ENCODE results near the gene SPATS2.
"Not testable (repeated sequence)": the region's sequence is repeated elsewhere in the genome, so short reads cannot be mapped to it uniquely, and the experiment has no call there.

Gene SPATS2

GRCh38 chr12:49377386-49377785, 10.1 kb downstream of the SPATS2 start:
- H3K4me3 ChIP-seq (replicated peaks; ENCODE audit: low read depth, low read length): no peak overlapping the region
- TF ChIP-seq CTCF (IDR thresholded peaks at IDR 0.05; ENCODE audit: low read depth, low read length, missing control alignments): no peak
- DNase-seq (ENCODE audit: extremely low read depth, low read depth): no peak

- DNase-seq (ENCODE audit: extremely low read depth, low read depth); H3K4me3 ChIP-seq (replicated peaks; ENCODE audit: low read depth, low read length): not testable (repeated sequence)
Observed at GRCh38 chr12:49380184-49380583, 12.9 kb downstream of the SPATS2 start.

- DNase-seq (ENCODE audit: extremely low read depth, low read depth): no peak
- no peak overlapping the region for H3K4me3 ChIP-seq (replicated peaks; ENCODE audit: low read depth, low read length)
Observed at GRCh38 chr12:49388682-49389386, 21.6 kb downstream of the SPATS2 start.

GRCh38 chr12:49389387-49389703, 22.1 kb downstream of the SPATS2 start:
- no peak for DNase-seq (ENCODE audit: extremely low read depth, low read depth)
- H3K4me3 ChIP-seq (replicated peaks; ENCODE audit: low read depth, low read length): no peak overlapping the region
- no peak for TF ChIP-seq CTCF (IDR thresholded peaks at IDR 0.05; ENCODE audit: low read depth, low read length, missing control alignments)

More at GRCh38 chr12:49388682-49389386, 21.6 kb downstream of the SPATS2 start:
- TF ChIP-seq CTCF (IDR thresholded peaks at IDR 0.05; ENCODE audit: low read depth, low read length, missing control alignments): no peak

- no peak overlapping the region for H3K4me3 ChIP-seq (replicated peaks; ENCODE audit: low read depth, low read length)
- DNase-seq (ENCODE audit: extremely low read depth, low read depth): no peak
- no peak for TF ChIP-seq CTCF (IDR thresholded peaks at IDR 0.05; ENCODE audit: low read depth, low read length, missing control alignments)
Observed at GRCh38 chr12:49397000-49397399, 29.7 kb downstream of the SPATS2 start.

- TF ChIP-seq CTCF (IDR thresholded peaks at IDR 0.05; ENCODE audit: low read depth, low read length, missing control alignments): no peak
- no peak for DNase-seq (ENCODE audit: extremely low read depth, low read depth)
Observed at GRCh38 chr12:49400304-49400703, 33.0 kb downstream of the SPATS2 start.

GRCh38 chr12:49403971-49404450, 36.7 kb downstream of the SPATS2 start:
- TF ChIP-seq CTCF (IDR thresholded peaks at IDR 0.05; ENCODE audit: low read depth, low read length, missing control alignments): no peak
- DNase-seq (ENCODE audit: extremely low read depth, low read depth): no peak

More at GRCh38 chr12:49400304-49400703, 33.0 kb downstream of the SPATS2 start:
- no peak overlapping the region for H3K4me3 ChIP-seq (replicated peaks; ENCODE audit: low read depth, low read length)

More at GRCh38 chr12:49403971-49404450, 36.7 kb downstream of the SPATS2 start:
- H3K4me3 ChIP-seq (replicated peaks; ENCODE audit: low read depth, low read length): no peak overlapping the region

All from HFF-Myc (cell line).